OCI-LY7 (cell line): ENCODE measurements around the gene EP400. TPM values are rescaled to one million over a fixed set of nuclear protein-coding genes. Genes with fewer than 3 reads are reported as not detected.
"Not testable (repeated sequence)": the region's sequence is repeated elsewhere in the genome, so short reads cannot be mapped to it uniquely, and the experiment has no call there.

Experiments
- BruUV-seq: library from RNA; stranded (reverse); fragments of 400-500 nt; replicated peaks from 2 replicates; lab custom pipeline; 2021; lab: Mats Ljungman, UMichigan
- CTCF ChIA-PET: fragments of 300-600 bp; sonication (Branson Sonifier 250); formaldehyde crosslinking; loops from one replicate; lab custom pipeline; 2022; ENCODE audit warnings: antibody characterized with exemption; ENCODE audit not compliant: unreplicated experiment; lab: Charles Lee
- POLR2A ChIA-PET: fragments of 300-600 bp; sonication (Branson Sonifier 250); formaldehyde crosslinking; loops from one replicate; lab custom pipeline; 2022; ENCODE audit warnings: antibody characterized with exemption; lab: Charles Lee
- DNase-seq: peaks from one replicate; pipeline ENCODE4 v3.0.0-alpha.2; 2015; ENCODE audit warnings: low spot score
- H2AFZ ChIP-seq: fragments of 200-600 bp; sonication (generic), shearing (Covaris generic); 2 replicates; pipeline ENCODE4 v1.6.1; 2014; ENCODE audit warnings: mild to moderate bottlenecking, antibody characterized with exemption, low read length, moderate library complexity
- H3K27ac ChIP-seq: fragments of 200-600 bp; sonication (generic); 2 replicates; pipeline ENCODE4 v1.5.1; 2014; ENCODE audit warnings: mixed run types, low read depth, mild to moderate bottlenecking, moderate library complexity, low read length, inconsistent platforms; ENCODE audit not compliant: poor library complexity, severe bottlenecking
- H3K36me3 ChIP-seq: fragments of 200-600 bp; sonication (generic); 2 replicates; pipeline ENCODE4 v1.6.1; 2014; ENCODE audit warnings: mild to moderate bottlenecking, antibody characterized with exemption, low read length, moderate library complexity, mixed read lengths; ENCODE audit not compliant: insufficient read depth
- H3K4me1 ChIP-seq: fragments of 200-600 bp; sonication (generic); 2 replicates; pipeline ENCODE4 v1.5.1; 2014; ENCODE audit warnings: mild to moderate bottlenecking, low read length; ENCODE audit not compliant: insufficient read depth, poor library complexity, severe bottlenecking
- H3K4me2 ChIP-seq: fragments of 200-600 bp; sonication (generic); 2 replicates; pipeline ENCODE4 v1.6.1; 2014; ENCODE audit warnings: mild to moderate bottlenecking, low read length
- H3K4me3 ChIP-seq: fragments of 200-600 bp; sonication (generic); 2 replicates; pipeline ENCODE4 v1.5.1; 2014; ENCODE audit warnings: mild to moderate bottlenecking, low read depth, low read length; ENCODE audit not compliant: poor library complexity, severe bottlenecking
- H3K79me2 ChIP-seq: fragments of 200-600 bp; sonication (generic); 2 replicates; pipeline ENCODE4 v1.6.1; 2016; ENCODE audit warnings: low read depth, mild to moderate bottlenecking, low read length, moderate library complexity, mixed read lengths; ENCODE audit not compliant: insufficient read depth
- H3K9me2 ChIP-seq: fragments of 200-600 bp; sonication (generic); 2 replicates; pipeline ENCODE4 v1.6.1; 2016; ENCODE audit warnings: mild to moderate bottlenecking, low read length, mixed read lengths; ENCODE audit not compliant: insufficient read depth
- H3K9me3 ChIP-seq: fragments of 200-600 bp; sonication (generic); 2 replicates; pipeline ENCODE4 v1.6.1; 2014; ENCODE audit warnings: mild to moderate bottlenecking, mixed run types, low read length, mixed read lengths
- H4K20me1 ChIP-seq: fragments of 200-600 bp; sonication (generic); 2 replicates; pipeline ENCODE4 v1.6.1; 2014; ENCODE audit warnings: mild to moderate bottlenecking, antibody characterized with exemption, low read length, moderate library complexity, mixed read lengths; ENCODE audit not compliant: insufficient read depth
- EZH2phosphoT487 ChIP-seq: fragments of 200-600 bp; sonication (generic); IDR thresholded peaks from 2 replicates; pipeline ENCODE4 v1.6.1; 2018; ENCODE audit warnings: low read depth, borderline replicate concordance, mild to moderate bottlenecking, mixed run types, antibody characterized with exemption, low read length, moderate library complexity, mixed read lengths
- intact Hi-C: fragments of 100-400 bp; cut with micrococcal nuclease; formaldehyde crosslinking; loops from one replicate; pipeline ENCODE4 v1.10.0; 2022; ENCODE audit not compliant: unreplicated experiment
- total RNA-seq, 2 experiments: library from RNA; depleted of rRNA in 1 of 2; stranded (reverse); fragments of >200 nt in 1 of 2; shearing (Covaris generic) in 1 of 2; gene quantifications; 2 replicates each; pipeline ENCODE4 v1.2.3, GENCODE V29; 2014 to 2022
- TF ChIP-seq, protein P1 (sequence below): fragments of 200-600 bp; sonication (generic); conservative IDR thresholded peaks from 2 replicates; pipeline ENCODE4 v1.5.1; 2014; ENCODE audit warnings: mild to moderate bottlenecking, antibody characterized with exemption, low read length, moderate library complexity, mixed read lengths

Gene EP400
- total RNA-seq, 2 experiments from 2014 or later: 20.7 to 56.2 TPM

DNA sequence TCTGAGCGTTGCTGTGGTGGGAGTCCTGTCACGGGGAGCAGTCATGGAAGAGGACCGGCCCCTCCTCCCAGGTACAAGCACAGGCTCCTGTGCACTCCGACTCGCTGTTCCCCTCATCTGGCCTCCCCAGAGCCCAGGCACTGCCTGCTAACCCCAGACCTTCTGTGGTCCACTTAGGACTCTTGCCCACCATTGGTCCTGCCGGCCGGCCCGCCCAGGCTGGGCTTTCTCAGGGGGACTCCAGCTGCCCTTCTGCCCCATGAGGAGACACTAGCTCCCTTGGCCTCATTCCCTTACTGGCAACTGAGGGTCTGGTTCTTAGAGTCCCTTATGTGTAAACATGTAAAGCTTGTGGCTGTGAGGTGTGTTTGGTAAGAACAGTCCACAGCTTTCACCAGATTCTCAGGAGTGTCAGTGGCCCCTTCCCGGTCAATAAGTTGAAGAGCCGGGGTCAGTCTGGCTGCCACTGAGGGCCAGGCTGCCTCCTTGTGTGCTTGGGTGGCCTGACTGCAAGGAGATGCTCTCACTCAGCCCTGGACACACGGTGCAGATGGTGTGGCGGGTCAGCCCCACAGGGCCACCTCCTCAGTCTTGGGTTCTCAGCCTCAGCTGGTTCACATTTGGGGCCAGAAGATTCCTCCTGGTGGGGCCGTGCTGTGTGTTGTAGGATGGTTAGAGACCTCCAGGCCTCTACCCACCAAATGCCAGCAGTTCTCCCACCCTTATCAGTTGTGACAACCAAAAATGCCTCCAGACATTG is 150.7 kb downstream of the EP400 start:
- BruUV-seq: no TSS peak
- H3K4me2 ChIP-seq: no peak overlapping the region
- no peaks in the 10 kb centered on the region for H3K9me3 ChIP-seq
- ChIA-PET CTCF (no interaction called here), POLR2A (no interaction called here)
- no peak overlapping the region for H3K27ac ChIP-seq
- no peaks in the 10 kb centered on the region for H3K9me2 ChIP-seq
- H3K4me3 ChIP-seq: no peak overlapping the region
- peaks cover 54% of the 10 kb centered on the region for H3K36me3 ChIP-seq
- TF ChIP-seq EZH2phosphoT487: no peak
- TF ChIP-seq, protein P1, sequence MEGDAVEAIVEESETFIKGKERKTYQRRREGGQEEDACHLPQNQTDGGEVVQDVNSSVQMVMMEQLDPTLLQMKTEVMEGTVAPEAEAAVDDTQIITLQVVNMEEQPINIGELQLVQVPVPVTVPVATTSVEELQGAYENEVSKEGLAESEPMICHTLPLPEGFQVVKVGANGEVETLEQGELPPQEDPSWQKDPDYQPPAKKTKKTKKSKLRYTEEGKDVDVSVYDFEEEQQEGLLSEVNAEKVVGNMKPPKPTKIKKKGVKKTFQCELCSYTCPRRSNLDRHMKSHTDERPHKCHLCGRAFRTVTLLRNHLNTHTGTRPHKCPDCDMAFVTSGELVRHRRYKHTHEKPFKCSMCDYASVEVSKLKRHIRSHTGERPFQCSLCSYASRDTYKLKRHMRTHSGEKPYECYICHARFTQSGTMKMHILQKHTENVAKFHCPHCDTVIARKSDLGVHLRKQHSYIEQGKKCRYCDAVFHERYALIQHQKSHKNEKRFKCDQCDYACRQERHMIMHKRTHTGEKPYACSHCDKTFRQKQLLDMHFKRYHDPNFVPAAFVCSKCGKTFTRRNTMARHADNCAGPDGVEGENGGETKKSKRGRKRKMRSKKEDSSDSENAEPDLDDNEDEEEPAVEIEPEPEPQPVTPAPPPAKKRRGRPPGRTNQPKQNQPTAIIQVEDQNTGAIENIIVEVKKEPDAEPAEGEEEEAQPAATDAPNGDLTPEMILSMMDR: no peak
- no peaks in the 10 kb centered on the region; the same call in 1 of the 2 replicates for H4K20me1 ChIP-seq
- intact Hi-C loops: no loop called here
- H3K4me1 ChIP-seq: no peaks in the 10 kb centered on the region
- no peak overlapping the region for H2AFZ ChIP-seq
- H3K79me2 ChIP-seq: peaks cover 12% of the 10 kb centered on the region; the same call in 1 of the 2 replicates
- DNase-seq: no peak

DNA sequence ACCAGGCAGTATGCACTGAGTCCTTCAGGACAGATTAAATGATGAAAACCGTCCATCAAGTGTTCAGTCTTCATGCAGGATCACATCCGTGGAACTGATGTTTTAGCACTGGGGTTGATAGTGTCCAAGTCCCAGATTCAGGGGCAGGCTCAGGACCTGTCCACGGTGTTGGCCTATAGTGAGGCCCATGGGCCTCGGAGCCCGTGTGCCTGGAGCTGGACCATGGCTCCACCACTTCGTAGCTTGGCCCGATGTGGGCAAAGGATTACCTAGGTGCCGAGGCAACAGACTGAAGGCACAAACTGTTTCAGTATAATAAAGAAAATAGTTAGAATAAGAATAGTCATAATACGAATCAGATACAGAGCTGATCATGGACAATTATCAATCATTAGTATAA is 152.6 kb downstream of the EP400 start:
- no peak for DNase-seq
- TF ChIP-seq, protein P1: no peak
- no peak for TF ChIP-seq EZH2phosphoT487
- no peaks in the 10 kb centered on the region; the same call in 1 of the 2 replicates for H4K20me1 ChIP-seq
- H3K9me3 ChIP-seq: no peaks in the 10 kb centered on the region
- intact Hi-C loops: no loop called here
- H3K36me3 ChIP-seq: peaks cover 48% of the 10 kb centered on the region
- no peak overlapping the region for H2AFZ ChIP-seq
- H3K27ac ChIP-seq: no peak overlapping the region
- no TSS peak for BruUV-seq
- H3K4me1 ChIP-seq: no peaks in the 10 kb centered on the region
- no peaks in the 10 kb centered on the region for H3K9me2 ChIP-seq
- H3K79me2 ChIP-seq: peaks cover 14% of the 10 kb centered on the region; the same call in 1 of the 2 replicates
- H3K4me3 ChIP-seq: no peak overlapping the region
- H3K4me2 ChIP-seq: no peak overlapping the region
- ChIA-PET POLR2A (no interaction called here), CTCF (no interaction called here)

DNA sequence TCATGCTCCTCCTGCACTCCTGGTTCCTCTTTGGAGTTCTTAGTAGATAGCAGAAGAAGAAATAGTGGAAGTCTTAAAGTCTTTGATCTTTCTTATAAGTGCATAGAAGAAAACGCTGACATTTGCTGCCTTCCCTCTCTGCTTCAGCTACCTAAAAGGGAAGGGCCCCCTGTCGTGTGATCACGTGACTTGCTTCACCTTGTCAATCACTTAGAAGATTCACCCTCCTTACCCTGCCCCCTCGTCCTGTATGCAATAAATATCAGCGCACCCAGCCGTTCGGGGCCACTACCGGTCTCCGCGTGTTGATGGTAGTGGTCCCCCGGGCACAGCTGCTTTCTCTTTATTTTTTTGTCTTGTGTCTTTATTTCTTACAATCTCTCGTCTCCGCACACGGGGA is 153.3 kb downstream of the EP400 start:
- BruUV-seq, DNase-seq, POLR2A ChIA-PET: not testable (repeated sequence)

More for the DNA sequence above, 153.3 kb downstream of the EP400 start:
- H3K9me3 ChIP-seq, H3K4me2 ChIP-seq, H3K27ac ChIP-seq, CTCF ChIA-PET, H3K4me1 ChIP-seq, intact Hi-C loops, H3K9me2 ChIP-seq, H2AFZ ChIP-seq, H4K20me1 ChIP-seq, H3K79me2 ChIP-seq, H3K4me3 ChIP-seq: not testable (repeated sequence)
- H3K36me3 ChIP-seq: peaks cover 45% of the 10 kb centered on the region
